BLaER1 (cell line): ENCODE data around the gene TLL2.

Experiments used
- H3K27ac ChIP-seq: shearing (Covaris generic); formaldehyde crosslinking; 2 replicates; pipeline ENCODE4 v1.8.1; 2022
- H3K27me3 ChIP-seq: shearing (Covaris generic); formaldehyde crosslinking; 2 replicates; pipeline ENCODE4 v1.8.1; 2022
- H3K36me3 ChIP-seq: shearing (Covaris generic); formaldehyde crosslinking; 2 replicates; pipeline ENCODE4 v1.8.1; 2022
- H3K4me1 ChIP-seq: shearing (Covaris generic); formaldehyde crosslinking; 2 replicates; pipeline ENCODE4 v1.8.1; 2022
- H3K4me2 ChIP-seq: shearing (Covaris generic); formaldehyde crosslinking; 2 replicates; pipeline ENCODE4 v1.8.1; 2022
- H3K4me3 ChIP-seq: shearing (Covaris generic); formaldehyde crosslinking; 2 replicates; pipeline ENCODE4 v1.8.1; 2022
- H3K9ac ChIP-seq: shearing (Covaris generic); formaldehyde crosslinking; 2 replicates; pipeline ENCODE4 v1.8.1; 2022
- H3K9me3 ChIP-seq: shearing (Covaris generic); formaldehyde crosslinking; 2 replicates; pipeline ENCODE4 v1.8.1; 2022
- H4K20me1 ChIP-seq: shearing (Covaris generic); formaldehyde crosslinking; 2 replicates; pipeline ENCODE4 v1.8.1; 2022
- Cebpa-rat ChIP-seq: shearing (Covaris generic); IDR thresholded peaks from 2 replicates; pipeline ENCODE4 v1.8.1; 2022

The TLL2 gene

DNA sequence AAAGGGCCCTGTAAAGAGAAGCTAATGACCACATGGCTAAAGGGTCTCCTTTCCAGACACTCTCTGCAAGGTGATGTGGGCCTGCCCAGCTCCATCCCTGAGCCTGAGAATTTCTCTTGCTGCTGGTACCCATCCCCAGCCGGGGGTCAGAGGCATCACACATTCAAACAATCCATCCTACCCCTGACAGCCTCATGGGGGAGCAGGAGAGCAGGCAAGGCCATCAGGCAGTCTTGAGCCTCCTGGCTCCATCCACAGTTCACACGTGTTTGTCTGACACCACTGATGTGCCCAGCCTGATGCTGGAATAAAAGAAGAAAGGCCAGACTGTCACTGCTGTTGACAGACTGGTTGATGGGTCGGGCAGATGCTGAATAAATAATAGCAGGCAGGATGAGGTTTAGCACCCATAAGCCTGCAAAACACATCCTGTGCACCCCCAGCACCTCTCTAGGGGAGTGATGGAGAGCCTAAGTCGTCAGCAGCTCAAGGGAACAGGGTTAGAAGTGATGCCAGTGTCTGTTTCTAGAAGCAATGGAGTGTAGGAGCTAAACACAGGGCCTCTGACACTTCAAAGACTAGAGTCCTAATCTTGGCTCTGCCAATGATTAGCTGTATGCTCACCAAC, 43.5 kb downstream of the TLL2 start:
- Histone ChIP-seq H3K4me3 (no peak overlapping the region), H3K9ac (no peak overlapping the region), H3K9me3 (no peaks in the 10 kb centered on the region), H4K20me1 (no peaks in the 10 kb centered on the region), H3K27ac (no peak overlapping the region), H3K4me1 (no peaks in the 10 kb centered on the region), H3K36me3 (no peaks in the 10 kb centered on the region), H3K27me3 (no peaks in the 10 kb centered on the region), H3K4me2 (no peak overlapping the region)
- TF ChIP-seq Cebpa-rat = no peak

DNA sequence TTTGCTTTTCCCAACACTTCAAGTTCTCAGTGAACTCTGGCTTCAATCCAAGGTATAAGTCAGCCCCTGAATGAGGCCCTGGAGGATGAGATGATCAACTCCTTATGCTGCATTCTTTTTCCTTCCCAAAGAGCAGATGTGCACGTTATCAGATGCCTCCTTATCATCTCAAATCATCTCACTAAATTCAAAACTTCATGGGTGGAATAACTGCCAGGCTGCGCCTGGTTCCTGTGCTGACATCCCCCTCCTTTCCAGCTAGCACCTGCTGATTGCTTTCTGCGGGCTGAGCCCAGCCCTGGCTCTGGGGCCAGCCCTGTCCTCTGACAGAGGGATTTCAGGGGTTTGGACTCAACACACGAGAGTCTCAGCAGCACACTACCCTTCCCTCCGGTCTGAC, 44.9 kb downstream of the TLL2 start:
- H3K27ac ChIP-seq = no peak overlapping the region
- no peaks in the 10 kb centered on the region for H3K36me3 ChIP-seq
- H4K20me1 ChIP-seq = no peaks in the 10 kb centered on the region
- H3K27me3 ChIP-seq = no peaks in the 10 kb centered on the region
- H3K4me3 ChIP-seq = no peak overlapping the region
- no peak overlapping the region for H3K4me2 ChIP-seq
- no peak for TF ChIP-seq Cebpa-rat
- H3K9ac ChIP-seq = no peak overlapping the region
- H3K4me1 ChIP-seq = peaks cover under 1% of the 10 kb centered on the region; the same call in 1 of the 2 replicates
- no peaks in the 10 kb centered on the region for H3K9me3 ChIP-seq

GRCh38 chr10:96465599-96465998, 48.1 kb downstream of the TLL2 start:
- peaks cover 3% of the 10 kb centered on the region for H3K9me3 ChIP-seq
- H3K27ac ChIP-seq = no peak overlapping the region
- no peak overlapping the region for H3K9ac ChIP-seq
- H3K36me3 ChIP-seq = no peaks in the 10 kb centered on the region
- H3K4me2 ChIP-seq = no peak overlapping the region
- H3K4me3 ChIP-seq = no peak overlapping the region
- peak; percentile 32; the same call in 1 of the 2 replicates for TF ChIP-seq Cebpa-rat
- no peaks in the 10 kb centered on the region for H3K27me3 ChIP-seq
- peaks cover 10% of the 10 kb centered on the region for H3K4me1 ChIP-seq
- no peaks in the 10 kb centered on the region for H4K20me1 ChIP-seq

- Histone ChIP-seq H4K20me1 (no peaks in the 10 kb centered on the region), H3K9me3 (peaks cover 9% of the 10 kb centered on the region), H3K27ac (no peak overlapping the region), H3K4me1 (peaks cover 10% of the 10 kb centered on the region), H3K4me2 (peak overlapping the region; percentile 46), H3K27me3 (no peaks in the 10 kb centered on the region), H3K4me3 (no peak overlapping the region), H3K36me3 (no peaks in the 10 kb centered on the region), H3K9ac (no peak overlapping the region)
- no peak for TF ChIP-seq Cebpa-rat
Measured at GRCh38 chr10:96463562-96463961, 50.2 kb downstream of the TLL2 start.

DNA sequence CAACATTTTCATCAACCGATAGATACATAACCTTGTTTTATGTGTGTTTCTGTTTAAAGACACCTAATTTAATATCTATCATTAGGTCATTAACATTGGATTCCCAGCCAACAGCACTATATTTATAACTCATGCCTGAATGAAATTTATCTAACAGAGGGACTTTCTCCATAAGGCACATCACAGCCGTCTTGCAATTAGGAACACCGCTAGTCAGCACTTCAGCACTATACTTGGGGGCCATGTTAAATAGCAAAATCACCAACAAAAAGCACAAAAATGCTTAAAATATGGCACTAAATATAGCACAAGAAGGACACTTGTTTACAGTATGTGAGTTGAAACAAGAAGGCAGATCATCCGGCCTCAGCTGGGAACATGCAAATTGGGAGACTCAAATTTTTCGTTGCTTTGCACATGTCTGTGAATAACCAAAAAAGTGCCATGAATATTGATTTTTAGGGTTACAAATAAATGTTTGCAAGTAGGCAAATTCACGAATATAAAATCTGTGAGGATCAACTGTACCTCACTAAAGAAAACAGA, 51.0 kb downstream of the TLL2 start:
- Histone ChIP-seq H3K4me2 (no peak overlapping the region), H3K27ac (no peak overlapping the region), H3K36me3 (no peaks in the 10 kb centered on the region), H3K4me1 (peaks cover 15% of the 10 kb centered on the region), H3K4me3 (no peak overlapping the region), H4K20me1 (no peaks in the 10 kb centered on the region), H3K9ac (no peak overlapping the region), H3K9me3 (peaks cover 9% of the 10 kb centered on the region), H3K27me3 (no peaks in the 10 kb centered on the region)
- no peak for TF ChIP-seq Cebpa-rat

DNA sequence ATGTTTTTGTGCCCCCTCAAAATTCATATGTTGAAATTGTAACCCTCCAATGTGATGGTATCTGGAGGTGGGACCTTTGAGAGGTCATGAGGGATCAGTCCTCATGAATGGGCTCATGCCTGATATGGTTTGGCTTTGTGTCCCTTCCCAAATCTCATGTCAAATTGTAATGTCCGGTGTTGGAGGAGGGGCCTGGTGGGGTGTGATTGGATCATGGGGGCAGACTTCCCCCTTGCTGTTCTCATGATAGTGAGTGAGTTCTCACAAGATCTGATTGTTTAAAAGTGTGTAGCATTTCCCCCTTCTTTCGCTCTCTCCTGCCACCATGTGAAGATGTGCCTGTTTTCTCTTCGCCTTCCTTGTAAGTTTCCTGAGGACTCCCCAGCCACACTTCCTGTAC, 53.4 kb downstream of the TLL2 start:
- H3K4me1 ChIP-seq = peaks cover 35% of the 10 kb centered on the region
- no peak overlapping the region for H3K4me2 ChIP-seq
- no peak for TF ChIP-seq Cebpa-rat
- no peak overlapping the region for H3K4me3 ChIP-seq
- H3K9ac ChIP-seq = no peak overlapping the region
- H3K27me3 ChIP-seq = no peaks in the 10 kb centered on the region
- peaks cover 9% of the 10 kb centered on the region for H3K9me3 ChIP-seq
- no peaks in the 10 kb centered on the region for H4K20me1 ChIP-seq
- no peaks in the 10 kb centered on the region for H3K36me3 ChIP-seq
- H3K27ac ChIP-seq = no peak overlapping the region

GRCh38 chr10:96457341-96457740, 56.4 kb downstream of the TLL2 start:
- Histone ChIP-seq H3K4me3 (no peak overlapping the region), H3K9ac (peak overlapping the region; percentile 32; the same call in 1 of the 2 replicates), H3K4me2 (peak overlapping the region; percentile 80), H3K4me1 (peaks cover 25% of the 10 kb centered on the region), H3K36me3 (no peaks in the 10 kb centered on the region), H3K27ac (peak overlapping the region; percentile 62), H4K20me1 (no peaks in the 10 kb centered on the region), H3K9me3 (peaks cover 9% of the 10 kb centered on the region), H3K27me3 (no peaks in the 10 kb centered on the region)
- no peak for TF ChIP-seq Cebpa-rat

DNA sequence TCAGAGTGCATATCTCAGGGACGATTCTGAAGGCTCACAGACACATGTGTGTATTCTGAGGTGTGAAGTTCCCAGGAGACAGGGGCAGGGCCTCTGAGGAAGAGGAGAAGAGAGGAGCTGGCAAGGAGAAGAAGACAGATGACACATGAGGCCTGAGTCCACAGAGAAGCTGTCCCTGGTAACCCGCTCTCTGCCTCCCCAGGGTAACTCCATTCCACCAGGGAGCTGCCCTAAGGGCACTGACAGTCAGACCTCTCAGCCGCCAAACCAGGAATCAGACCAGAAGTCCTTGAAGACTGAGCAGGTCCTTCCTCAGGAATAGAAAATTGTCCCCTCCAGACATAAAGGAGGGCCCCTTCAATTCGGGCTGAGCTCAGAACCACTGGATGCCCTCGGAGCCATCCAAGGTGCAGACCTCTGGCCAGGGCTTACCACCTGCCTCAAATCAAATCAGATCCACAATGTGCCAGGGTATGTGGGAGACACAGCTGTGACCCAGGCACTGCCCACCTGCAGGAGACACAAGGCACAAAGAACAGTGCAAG, 57.4 kb downstream of the TLL2 start:
- no peaks in the 10 kb centered on the region for H4K20me1 ChIP-seq
- H3K9me3 ChIP-seq = peaks cover 9% of the 10 kb centered on the region
- no peak overlapping the region for H3K9ac ChIP-seq
- H3K4me3 ChIP-seq = no peak overlapping the region
- H3K36me3 ChIP-seq = no peaks in the 10 kb centered on the region
- no peaks in the 10 kb centered on the region for H3K27me3 ChIP-seq
- H3K4me1 ChIP-seq = peaks cover 25% of the 10 kb centered on the region
- H3K4me2 ChIP-seq = peak overlapping the region; percentile 80
- no peak for TF ChIP-seq Cebpa-rat
- no peak overlapping the region for H3K27ac ChIP-seq

DNA sequence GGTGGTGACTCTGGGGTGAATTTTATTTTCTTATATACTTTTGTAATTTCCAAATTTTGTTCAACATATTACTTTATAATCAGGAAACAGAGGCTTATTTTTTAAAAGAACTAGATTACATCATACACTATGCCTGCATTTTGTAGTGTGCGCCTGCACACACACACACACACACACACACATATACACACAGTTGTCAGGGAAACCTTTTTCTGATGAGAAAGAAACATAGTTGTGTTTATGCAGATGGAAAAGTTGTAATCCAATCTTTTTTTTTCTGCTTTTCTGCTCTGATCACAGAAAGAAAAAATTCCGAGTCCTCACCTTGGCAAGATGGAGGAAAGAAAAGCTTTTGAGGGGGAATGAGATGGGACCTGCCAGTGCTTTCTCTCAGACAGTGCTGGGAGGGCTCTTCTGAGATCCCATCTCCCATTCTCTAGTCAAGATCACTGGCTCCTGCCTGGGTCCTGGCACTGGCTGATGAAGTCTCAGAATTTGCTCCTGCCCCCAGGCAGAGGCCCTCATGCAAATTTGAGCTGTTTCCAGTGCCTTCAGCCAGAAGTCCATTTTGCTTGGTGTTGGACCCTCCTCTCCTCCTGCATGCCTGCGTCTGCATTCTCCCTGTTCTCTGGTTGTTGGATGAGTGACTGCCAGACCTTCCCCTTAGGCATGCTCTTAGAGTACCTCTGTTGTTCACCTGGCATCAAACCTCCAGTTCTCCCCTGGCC, 59.7 kb downstream of the TLL2 start:
- H3K9ac ChIP-seq = no peak overlapping the region
- H3K9me3 ChIP-seq = no peaks in the 10 kb centered on the region
- H3K36me3 ChIP-seq = no peaks in the 10 kb centered on the region
- peaks cover 25% of the 10 kb centered on the region for H3K4me1 ChIP-seq
- no peak for TF ChIP-seq Cebpa-rat
- H3K4me3 ChIP-seq = no peak overlapping the region
- no peaks in the 10 kb centered on the region for H4K20me1 ChIP-seq
- H3K4me2 ChIP-seq = no peak overlapping the region
- H3K27me3 ChIP-seq = no peaks in the 10 kb centered on the region
- no peak overlapping the region for H3K27ac ChIP-seq
